Measurements from ENCODE around the gene AGMO. TPM values are rescaled to one million over a fixed set of nuclear protein-coding genes. Genes with fewer than 3 reads are reported as not detected.

Gene AGMO
- total RNA-seq, 3 donors from 2014 or later (not counting 1 experiment from before 2014, with no cell fraction given) = not detected

DNA sequence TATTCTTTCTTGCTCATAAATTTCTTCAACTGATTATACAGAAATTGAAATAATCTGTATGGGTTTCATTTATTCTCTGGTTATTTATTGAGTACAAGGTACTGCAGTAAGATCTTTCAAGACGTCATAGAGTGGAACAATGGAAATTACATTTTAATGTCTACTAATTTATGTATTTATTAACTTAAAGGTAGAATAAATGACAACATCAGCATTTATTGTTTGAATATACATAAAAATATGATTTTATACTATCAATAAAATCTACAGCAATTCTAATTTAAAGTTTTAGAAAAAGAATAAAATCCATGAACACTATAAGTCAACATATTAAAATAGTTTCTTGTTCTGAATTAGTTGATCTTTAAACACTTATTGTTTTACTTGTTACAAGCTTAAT, 158.5 kb downstream of the AGMO start:
- H3K4me3 Mint-ChIP-seq = no peak overlapping the region
- peaks cover 16 to 19% of the 10 kb centered on the region in 2 donors for H3K9me3 Mint-ChIP-seq
- WGBS (ENCODE audit: insufficient coverage) = no CpG with 5 or more reads among the region's 1 CpG
- H3K36me3 Mint-ChIP-seq = no peaks in the 10 kb centered on the region
- H3K27ac Mint-ChIP-seq = no peak overlapping the region
- Histone ChIP-seq H3K36me3 (ENCODE audit: control insufficient read depth, insufficient read depth, low read length) (no peaks in the 10 kb centered on the region), H3K4me1 (ENCODE audit: control insufficient read depth, insufficient read depth, low read length) (no peaks in the 10 kb centered on the region), H3K9me3 (ENCODE audit: control insufficient read depth, insufficient read depth, low read length) (no peaks in the 10 kb centered on the region), H3K27ac (ENCODE audit: low read length) (no peak overlapping the region), H3K4me3 (ENCODE audit: low read length) (no peak overlapping the region), H3K27me3 (ENCODE audit: control insufficient read depth, insufficient read depth, low read length) (no peaks in the 10 kb centered on the region)
- no peaks in the 10 kb centered on the region for H3K4me1 Mint-ChIP-seq
- TF ChIP-seq, protein P1, sequence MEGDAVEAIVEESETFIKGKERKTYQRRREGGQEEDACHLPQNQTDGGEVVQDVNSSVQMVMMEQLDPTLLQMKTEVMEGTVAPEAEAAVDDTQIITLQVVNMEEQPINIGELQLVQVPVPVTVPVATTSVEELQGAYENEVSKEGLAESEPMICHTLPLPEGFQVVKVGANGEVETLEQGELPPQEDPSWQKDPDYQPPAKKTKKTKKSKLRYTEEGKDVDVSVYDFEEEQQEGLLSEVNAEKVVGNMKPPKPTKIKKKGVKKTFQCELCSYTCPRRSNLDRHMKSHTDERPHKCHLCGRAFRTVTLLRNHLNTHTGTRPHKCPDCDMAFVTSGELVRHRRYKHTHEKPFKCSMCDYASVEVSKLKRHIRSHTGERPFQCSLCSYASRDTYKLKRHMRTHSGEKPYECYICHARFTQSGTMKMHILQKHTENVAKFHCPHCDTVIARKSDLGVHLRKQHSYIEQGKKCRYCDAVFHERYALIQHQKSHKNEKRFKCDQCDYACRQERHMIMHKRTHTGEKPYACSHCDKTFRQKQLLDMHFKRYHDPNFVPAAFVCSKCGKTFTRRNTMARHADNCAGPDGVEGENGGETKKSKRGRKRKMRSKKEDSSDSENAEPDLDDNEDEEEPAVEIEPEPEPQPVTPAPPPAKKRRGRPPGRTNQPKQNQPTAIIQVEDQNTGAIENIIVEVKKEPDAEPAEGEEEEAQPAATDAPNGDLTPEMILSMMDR (IDR thresholded peaks at IDR 0.05) = no peak
- ATAC-seq (no peak), DNase-seq (no peak)
- intact Hi-C loops (cut with micrococcal nuclease) = no loop called here
- no peaks in the 10 kb centered on the region for H3K27me3 Mint-ChIP-seq (ENCODE audit: low read depth in 2 of 2)

DNA sequence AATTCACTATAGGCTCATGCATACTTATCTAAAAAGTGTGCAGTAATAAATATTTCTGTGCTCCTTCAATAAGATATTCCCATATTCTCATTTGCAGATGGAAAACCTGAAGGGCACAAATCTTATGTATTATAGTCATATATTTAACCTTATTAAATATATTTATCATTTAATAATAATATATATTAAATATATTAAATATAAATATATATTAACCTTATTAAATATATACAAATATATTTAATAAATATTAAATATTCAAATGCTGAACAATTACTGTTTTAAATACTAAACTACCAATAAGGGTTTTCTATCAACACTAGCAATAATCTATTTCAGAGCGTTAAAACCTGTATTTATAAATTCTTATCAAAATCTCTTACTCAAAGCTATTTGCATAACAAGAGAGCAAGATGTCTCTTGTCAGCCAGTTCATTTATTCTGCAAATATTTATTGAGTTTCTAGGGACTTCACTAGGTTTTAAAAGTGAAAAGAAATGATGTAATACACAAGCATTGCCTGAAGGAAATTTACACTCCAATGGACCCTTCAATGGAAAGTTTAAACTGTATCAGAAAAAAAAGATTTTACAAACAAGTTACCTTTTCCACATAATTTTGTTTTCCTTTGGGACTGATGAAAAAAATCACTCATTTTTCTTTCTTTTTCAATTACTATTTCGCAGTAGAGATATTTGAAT, 159.2 kb downstream of the AGMO start:
- ATAC-seq (no peak), DNase-seq (no peak)
- no peaks in the 10 kb centered on the region for H3K4me1 Mint-ChIP-seq
- no peak overlapping the region for H3K27ac Mint-ChIP-seq
- no peak overlapping the region for H3K4me3 ChIP-seq (ENCODE audit: low read length)
- no peaks in the 10 kb centered on the region for H3K36me3 ChIP-seq (ENCODE audit: control insufficient read depth, insufficient read depth, low read length)
- no peaks in the 10 kb centered on the region for H3K27me3 Mint-ChIP-seq (ENCODE audit: low read depth in 2 of 2)
- no peak overlapping the region for H3K4me3 Mint-ChIP-seq
- peaks cover 3% of the 10 kb centered on the region for H3K36me3 Mint-ChIP-seq
- TF ChIP-seq, protein P1 (IDR thresholded peaks at IDR 0.05) = no peak
- no peak overlapping the region for H3K27ac ChIP-seq (ENCODE audit: low read length)
- H3K4me1 ChIP-seq (ENCODE audit: control insufficient read depth, insufficient read depth, low read length) = no peaks in the 10 kb centered on the region
- no peaks in the 10 kb centered on the region for H3K9me3 ChIP-seq (ENCODE audit: control insufficient read depth, insufficient read depth, low read length)
- peaks cover 16 to 17% of the 10 kb centered on the region in 2 donors for H3K9me3 Mint-ChIP-seq
- intact Hi-C loops (cut with micrococcal nuclease) = no loop called here
- no peaks in the 10 kb centered on the region for H3K27me3 ChIP-seq (ENCODE audit: control insufficient read depth, insufficient read depth, low read length)
- no CpG with 5 or more reads among the region's 2 CpGs for WGBS (ENCODE audit: insufficient coverage)

- no peaks in the 10 kb centered on the region for H3K4me1 Mint-ChIP-seq
- TF ChIP-seq, protein P1 (IDR thresholded peaks at IDR 0.05) = no peak
- Histone ChIP-seq H3K4me3 (ENCODE audit: low read length) (no peak overlapping the region), H3K9me3 (ENCODE audit: control insufficient read depth, insufficient read depth, low read length) (peaks cover 9% of the 10 kb centered on the region), H3K36me3 (ENCODE audit: control insufficient read depth, insufficient read depth, low read length) (no peaks in the 10 kb centered on the region), H3K27ac (ENCODE audit: low read length) (no peak overlapping the region), H3K27me3 (ENCODE audit: control insufficient read depth, insufficient read depth, low read length) (no peaks in the 10 kb centered on the region), H3K4me1 (ENCODE audit: control insufficient read depth, insufficient read depth, low read length) (no peaks in the 10 kb centered on the region)
- ATAC-seq (no peak), DNase-seq (no peak)
- intact Hi-C loops (cut with micrococcal nuclease) = no loop called here
- peaks cover 19 to 22% of the 10 kb centered on the region in 2 donors for H3K9me3 Mint-ChIP-seq
- H3K27me3 Mint-ChIP-seq (ENCODE audit: low read depth in 2 of 2) = no peaks in the 10 kb centered on the region
- H3K27ac Mint-ChIP-seq = no peak overlapping the region
- 82% methylated on average over 2 of the region's 3 CpGs for WGBS (ENCODE audit: insufficient coverage)
- no peak overlapping the region for H3K4me3 Mint-ChIP-seq
- H3K36me3 Mint-ChIP-seq = peaks cover 8% of the 10 kb centered on the region
These were observed 161.4 kb downstream of the AGMO start for GRCh38 chr7:15400440-15400839.

DNA sequence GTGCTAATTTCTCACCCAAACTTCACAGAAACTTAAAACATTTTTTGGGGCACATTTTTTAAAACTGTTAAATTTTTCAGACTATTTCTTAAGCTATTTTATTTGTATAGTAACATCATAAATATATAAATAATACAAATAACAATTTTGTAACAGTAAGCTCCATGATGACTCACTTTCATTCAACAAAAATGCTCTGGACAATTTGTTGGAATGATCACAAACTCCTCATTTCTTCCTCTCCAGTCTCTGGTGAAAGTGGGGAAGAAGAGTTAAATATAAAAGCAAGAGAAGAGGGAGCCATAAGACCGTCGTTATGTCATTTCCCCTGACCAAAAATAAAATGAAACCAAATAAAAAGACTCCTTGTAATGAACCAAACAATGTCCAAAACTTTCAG, 162.4 kb downstream of the AGMO start:
- intact Hi-C loops (cut with micrococcal nuclease) = no loop called here
- 75% methylated on average over 2 of the region's 2 CpGs for WGBS (ENCODE audit: insufficient coverage)
- no peaks in the 10 kb centered on the region for H3K36me3 ChIP-seq (ENCODE audit: control insufficient read depth, insufficient read depth, low read length)
- TF ChIP-seq, protein P1 (IDR thresholded peaks at IDR 0.05) = no peak
- H3K27me3 ChIP-seq (ENCODE audit: control insufficient read depth, insufficient read depth, low read length) = no peaks in the 10 kb centered on the region
- Mint-ChIP-seq H3K36me3 (peaks cover 8% of the 10 kb centered on the region), H3K4me1 (no peaks in the 10 kb centered on the region), H3K27me3 (ENCODE audit: low read depth in 2 of 2) (no peaks in the 10 kb centered on the region), H3K9me3 (peaks cover 17 to 22% of the 10 kb centered on the region in 2 donors), H3K4me3 (no peak overlapping the region), H3K27ac (no peak overlapping the region)
- no peak overlapping the region for H3K27ac ChIP-seq (ENCODE audit: low read length)
- ATAC-seq = no peak
- no peaks in the 10 kb centered on the region for H3K4me1 ChIP-seq (ENCODE audit: control insufficient read depth, insufficient read depth, low read length)
- no peak overlapping the region for H3K4me3 ChIP-seq (ENCODE audit: low read length)
- no peak for DNase-seq
- H3K9me3 ChIP-seq (ENCODE audit: control insufficient read depth, insufficient read depth, low read length) = peaks cover 9% of the 10 kb centered on the region

Measured in natural killer cell (primary cell).